GM12878 (cell line): ENCODE data around the gene DUOXA1. TPM values are rescaled to one million over a fixed set of nuclear protein-coding genes. Genes with fewer than 3 reads are reported as not detected.

Experiments used
- CBX5 ChIP-seq: sonication (generic); IDR thresholded peaks from 2 replicates; pipeline ENCODE4 v1.6.1; 2016; ENCODE audit warnings: low read depth, moderate library complexity, mild to moderate bottlenecking, inconsistent platforms
- ETV6 ChIP-seq, 2 experiments: fragments of 450-650 bp in 1 of 2; IDR thresholded peaks in 1 of 2; conservative IDR thresholded peaks in 1 of 2; 2 replicates each; pipeline ENCODE4 v1.6.1; 2014; ENCODE audit warnings: antibody characterized with exemption in 1 of 2, borderline replicate concordance in 1 of 2, low read depth in 1 of 2, mild to moderate bottlenecking in 1 of 2, moderate library complexity in 1 of 2
- KLF5 ChIP-seq: fragments of 450-650 bp; IDR thresholded peaks from 2 replicates; pipeline ENCODE4 v1.6.1; 2014; ENCODE audit warnings: mild to moderate bottlenecking; ENCODE audit not compliant: partially characterized antibody
- NBN ChIP-seq: fragments of 450-650 bp; IDR thresholded peaks from 2 replicates; pipeline ENCODE4 v1.6.1; 2016
- POLR2AphosphoS5 ChIP-seq: IDR thresholded peaks from 2 replicates; pipeline ENCODE4 v1.6.1; 2011; ENCODE audit warnings: mild to moderate bottlenecking, low read length, inconsistent platforms
- TCF12 ChIP-seq: IDR thresholded peaks from 2 replicates; pipeline ENCODE4 v1.6.1; 2011; ENCODE audit warnings: low read depth, mild to moderate bottlenecking, low read length
- ZNF24 ChIP-seq: fragments of 450-650 bp; IDR thresholded peaks from 2 replicates; pipeline ENCODE4 v1.6.1; 2017; ENCODE audit warnings: antibody characterized with exemption, mild to moderate bottlenecking
- polyA plus RNA-seq, 11 experiments: library from polyadenylated mRNA; depleted of rRNA in 4 of 11; unstranded in 6 of 11; stranded (reverse) in 5 of 11; fragments of >200 nt; fragmentation: Nextera tagmentation in 4 of 11; fragmentation: Illumina TruSeq in 1 of 11; extraction: Ambion mirVana in 4 of 11; extraction: Trizol in 1 of 11; gene quantifications; 1 replicate in 1 of 11; 2 replicates in 10 of 11; pipeline versions ENCODE4 v1.2.1 to v1.2.3, GENCODE V29; 2011 to 2016; ENCODE audit warnings: inconsistent platforms in 2 of 11, missing spikeins in 2 of 11, low read depth in 1 of 11
- total RNA-seq, 4 experiments: library from RNA; depleted of rRNA in 3 of 4; stranded (reverse); fragments of >200 nt in 3 of 4; fragmentation: Illumina TruSeq in 1 of 4; extraction: Trizol in 1 of 4; gene quantifications; 2 replicates each; pipeline versions ENCODE4 v1.2.1 to v1.2.3, GENCODE V29; 2013 to 2021
- TF ChIP-seq, protein P1 (sequence below): fragments of 450-650 bp; formaldehyde crosslinking; IDR thresholded peaks from 2 replicates; pipeline ENCODE4 v1.4.0; 2022; ENCODE audit warnings: mild to moderate bottlenecking, moderate library complexity
- TF ChIP-seq, protein P2 (sequence below): IDR thresholded peaks from 2 replicates; pipeline ENCODE4 v1.6.1; 2012; ENCODE audit warnings: improper control_type of control experiment, low read depth, low read length; ENCODE audit not compliant: insufficient replicate concordance
- TF ChIP-seq, protein P3 (sequence below): fragments of 450-650 bp; formaldehyde crosslinking; IDR thresholded peaks from 2 replicates; pipeline ENCODE4 v1.4.0; 2020; ENCODE audit warnings: mild to moderate bottlenecking, moderate library complexity
- TF ChIP-seq, protein P4 (sequence below): fragments of 450-650 bp; IDR thresholded peaks from 2 replicates; pipeline ENCODE4 v1.6.1; 2017; ENCODE audit warnings: mild to moderate bottlenecking, moderate library complexity

DUOXA1 gene
- total and polyA plus RNA-seq, 10 of the 15 experiments (the other 5 are each of a cell fraction or from before 2014, with no cell fraction given): 0.08 TPM; not detected in 9

DNA sequence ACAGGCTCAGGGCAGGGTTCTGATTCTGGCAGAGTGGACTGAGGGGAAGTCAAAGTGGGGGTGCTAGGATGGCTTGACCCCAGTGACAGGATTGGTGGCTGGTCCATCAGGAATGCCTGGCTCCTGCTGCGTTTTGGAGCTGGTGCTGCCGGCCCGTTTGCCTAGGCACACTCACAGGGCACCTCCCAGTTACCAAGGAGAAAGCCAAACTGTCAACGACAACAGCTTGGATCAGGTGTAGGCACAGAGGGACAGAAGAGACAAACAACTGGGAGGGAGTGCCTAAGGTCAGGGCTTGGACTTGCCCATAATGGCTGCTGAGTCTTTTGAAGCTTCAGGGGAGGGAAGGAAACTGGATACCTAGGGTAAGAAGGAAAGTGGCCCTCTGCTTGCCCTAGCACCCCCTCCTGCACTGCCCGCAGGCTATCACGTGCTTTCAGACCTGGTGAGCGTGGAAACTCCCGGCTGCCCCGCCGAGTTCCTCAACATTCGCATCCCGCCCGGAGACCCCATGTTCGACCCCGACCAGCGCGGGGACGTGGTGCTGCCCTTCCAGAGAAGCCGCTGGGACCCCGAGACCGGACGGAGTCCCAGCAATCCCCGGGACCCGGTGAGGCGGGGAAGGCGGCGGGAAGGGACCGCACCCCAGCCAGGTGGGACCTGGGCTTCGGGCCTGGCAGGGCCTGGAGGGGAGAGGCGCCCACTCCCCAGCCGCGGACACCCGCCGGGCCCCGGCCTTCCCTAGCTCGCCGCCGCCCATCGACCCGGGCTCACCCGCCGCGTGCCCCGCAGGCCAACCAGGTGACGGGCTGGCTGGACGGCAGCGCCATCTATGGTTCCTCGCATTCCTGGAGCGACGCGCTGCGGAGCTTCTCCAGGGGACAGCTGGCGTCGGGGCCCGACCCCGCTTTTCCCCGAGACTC is 5.3 kb upstream of the DUOXA1 start (continued):
- TF ChIP-seq POLR2AphosphoS5 (no peak), TCF12 (no peak), ETV6 (conservative IDR thresholded peaks at IDR 0.05 in 1 of 2, IDR thresholded peaks at IDR 0.05 in 1 of 2; ENCODE audit: borderline replicate concordance in 1 of 2, low read depth in 1 of 2) (no peak), KLF5 (no peak), ZNF24 (no peak), CBX5 (no peak), NBN (no peak)
- TF ChIP-seq, protein P1, sequence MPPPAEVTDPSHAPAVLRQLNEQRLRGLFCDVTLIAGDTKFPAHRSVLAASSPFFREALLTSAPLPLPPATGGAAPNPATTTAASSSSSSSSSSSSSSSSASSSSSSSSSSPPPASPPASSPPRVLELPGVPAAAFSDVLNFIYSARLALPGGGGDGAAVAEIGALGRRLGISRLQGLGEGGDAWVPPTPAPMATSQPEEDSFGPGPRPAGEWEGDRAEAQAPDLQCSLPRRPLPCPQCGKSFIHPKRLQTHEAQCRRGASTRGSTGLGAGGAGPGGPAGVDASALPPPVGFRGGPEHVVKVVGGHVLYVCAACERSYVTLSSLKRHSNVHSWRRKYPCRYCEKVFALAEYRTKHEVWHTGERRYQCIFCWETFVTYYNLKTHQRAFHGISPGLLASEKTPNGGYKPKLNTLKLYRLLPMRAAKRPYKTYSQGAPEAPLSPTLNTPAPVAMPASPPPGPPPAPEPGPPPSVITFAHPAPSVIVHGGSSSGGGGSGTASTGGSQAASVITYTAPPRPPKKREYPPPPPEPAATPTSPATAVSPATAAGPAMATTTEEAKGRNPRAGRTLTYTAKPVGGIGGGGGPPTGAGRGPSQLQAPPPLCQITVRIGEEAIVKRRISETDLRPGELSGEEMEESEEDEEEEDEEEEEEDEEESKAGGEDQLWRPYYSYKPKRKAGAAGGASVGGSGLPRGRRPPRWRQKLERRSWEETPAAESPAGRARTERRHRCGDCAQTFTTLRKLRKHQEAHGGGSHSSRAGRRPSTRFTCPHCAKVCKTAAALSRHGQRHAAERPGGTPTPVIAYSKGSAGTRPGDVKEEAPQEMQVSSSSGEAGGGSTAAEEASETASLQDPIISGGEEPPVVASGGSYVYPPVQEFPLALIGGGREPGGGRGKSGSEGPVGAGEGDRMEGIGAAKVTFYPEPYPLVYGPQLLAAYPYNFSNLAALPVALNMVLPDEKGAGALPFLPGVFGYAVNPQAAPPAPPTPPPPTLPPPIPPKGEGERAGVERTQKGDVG: no peak
- TF ChIP-seq, protein P2, sequence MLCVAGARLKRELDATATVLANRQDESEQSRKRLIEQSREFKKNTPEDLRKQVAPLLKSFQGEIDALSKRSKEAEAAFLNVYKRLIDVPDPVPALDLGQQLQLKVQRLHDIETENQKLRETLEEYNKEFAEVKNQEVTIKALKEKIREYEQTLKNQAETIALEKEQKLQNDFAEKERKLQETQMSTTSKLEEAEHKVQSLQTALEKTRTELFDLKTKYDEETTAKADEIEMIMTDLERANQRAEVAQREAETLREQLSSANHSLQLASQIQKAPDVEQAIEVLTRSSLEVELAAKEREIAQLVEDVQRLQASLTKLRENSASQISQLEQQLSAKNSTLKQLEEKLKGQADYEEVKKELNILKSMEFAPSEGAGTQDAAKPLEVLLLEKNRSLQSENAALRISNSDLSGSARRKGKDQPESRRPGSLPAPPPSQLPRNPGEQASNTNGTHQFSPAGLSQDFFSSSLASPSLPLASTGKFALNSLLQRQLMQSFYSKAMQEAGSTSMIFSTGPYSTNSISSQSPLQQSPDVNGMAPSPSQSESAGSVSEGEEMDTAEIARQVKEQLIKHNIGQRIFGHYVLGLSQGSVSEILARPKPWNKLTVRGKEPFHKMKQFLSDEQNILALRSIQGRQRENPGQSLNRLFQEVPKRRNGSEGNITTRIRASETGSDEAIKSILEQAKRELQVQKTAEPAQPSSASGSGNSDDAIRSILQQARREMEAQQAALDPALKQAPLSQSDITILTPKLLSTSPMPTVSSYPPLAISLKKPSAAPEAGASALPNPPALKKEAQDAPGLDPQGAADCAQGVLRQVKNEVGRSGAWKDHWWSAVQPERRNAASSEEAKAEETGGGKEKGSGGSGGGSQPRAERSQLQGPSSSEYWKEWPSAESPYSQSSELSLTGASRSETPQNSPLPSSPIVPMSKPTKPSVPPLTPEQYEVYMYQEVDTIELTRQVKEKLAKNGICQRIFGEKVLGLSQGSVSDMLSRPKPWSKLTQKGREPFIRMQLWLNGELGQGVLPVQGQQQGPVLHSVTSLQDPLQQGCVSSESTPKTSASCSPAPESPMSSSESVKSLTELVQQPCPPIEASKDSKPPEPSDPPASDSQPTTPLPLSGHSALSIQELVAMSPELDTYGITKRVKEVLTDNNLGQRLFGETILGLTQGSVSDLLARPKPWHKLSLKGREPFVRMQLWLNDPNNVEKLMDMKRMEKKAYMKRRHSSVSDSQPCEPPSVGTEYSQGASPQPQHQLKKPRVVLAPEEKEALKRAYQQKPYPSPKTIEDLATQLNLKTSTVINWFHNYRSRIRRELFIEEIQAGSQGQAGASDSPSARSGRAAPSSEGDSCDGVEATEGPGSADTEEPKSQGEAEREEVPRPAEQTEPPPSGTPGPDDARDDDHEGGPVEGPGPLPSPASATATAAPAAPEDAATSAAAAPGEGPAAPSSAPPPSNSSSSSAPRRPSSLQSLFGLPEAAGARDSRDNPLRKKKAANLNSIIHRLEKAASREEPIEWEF: no peak
- TF ChIP-seq, protein P3, sequence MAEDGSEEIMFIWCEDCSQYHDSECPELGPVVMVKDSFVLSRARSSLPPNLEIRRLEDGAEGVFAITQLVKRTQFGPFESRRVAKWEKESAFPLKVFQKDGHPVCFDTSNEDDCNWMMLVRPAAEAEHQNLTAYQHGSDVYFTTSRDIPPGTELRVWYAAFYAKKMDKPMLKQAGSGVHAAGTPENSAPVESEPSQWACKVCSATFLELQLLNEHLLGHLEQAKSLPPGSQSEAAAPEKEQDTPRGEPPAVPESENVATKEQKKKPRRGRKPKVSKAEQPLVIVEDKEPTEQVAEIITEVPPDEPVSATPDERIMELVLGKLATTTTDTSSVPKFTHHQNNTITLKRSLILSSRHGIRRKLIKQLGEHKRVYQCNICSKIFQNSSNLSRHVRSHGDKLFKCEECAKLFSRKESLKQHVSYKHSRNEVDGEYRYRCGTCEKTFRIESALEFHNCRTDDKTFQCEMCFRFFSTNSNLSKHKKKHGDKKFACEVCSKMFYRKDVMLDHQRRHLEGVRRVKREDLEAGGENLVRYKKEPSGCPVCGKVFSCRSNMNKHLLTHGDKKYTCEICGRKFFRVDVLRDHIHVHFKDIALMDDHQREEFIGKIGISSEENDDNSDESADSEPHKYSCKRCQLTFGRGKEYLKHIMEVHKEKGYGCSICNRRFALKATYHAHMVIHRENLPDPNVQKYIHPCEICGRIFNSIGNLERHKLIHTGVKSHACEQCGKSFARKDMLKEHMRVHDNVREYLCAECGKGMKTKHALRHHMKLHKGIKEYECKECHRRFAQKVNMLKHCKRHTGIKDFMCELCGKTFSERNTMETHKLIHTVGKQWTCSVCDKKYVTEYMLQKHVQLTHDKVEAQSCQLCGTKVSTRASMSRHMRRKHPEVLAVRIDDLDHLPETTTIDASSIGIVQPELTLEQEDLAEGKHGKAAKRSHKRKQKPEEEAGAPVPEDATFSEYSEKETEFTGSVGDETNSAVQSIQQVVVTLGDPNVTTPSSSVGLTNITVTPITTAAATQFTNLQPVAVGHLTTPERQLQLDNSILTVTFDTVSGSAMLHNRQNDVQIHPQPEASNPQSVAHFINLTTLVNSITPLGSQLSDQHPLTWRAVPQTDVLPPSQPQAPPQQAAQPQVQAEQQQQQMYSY (CRISPR knock-in tag): no peak
- TF ChIP-seq, protein P4, sequence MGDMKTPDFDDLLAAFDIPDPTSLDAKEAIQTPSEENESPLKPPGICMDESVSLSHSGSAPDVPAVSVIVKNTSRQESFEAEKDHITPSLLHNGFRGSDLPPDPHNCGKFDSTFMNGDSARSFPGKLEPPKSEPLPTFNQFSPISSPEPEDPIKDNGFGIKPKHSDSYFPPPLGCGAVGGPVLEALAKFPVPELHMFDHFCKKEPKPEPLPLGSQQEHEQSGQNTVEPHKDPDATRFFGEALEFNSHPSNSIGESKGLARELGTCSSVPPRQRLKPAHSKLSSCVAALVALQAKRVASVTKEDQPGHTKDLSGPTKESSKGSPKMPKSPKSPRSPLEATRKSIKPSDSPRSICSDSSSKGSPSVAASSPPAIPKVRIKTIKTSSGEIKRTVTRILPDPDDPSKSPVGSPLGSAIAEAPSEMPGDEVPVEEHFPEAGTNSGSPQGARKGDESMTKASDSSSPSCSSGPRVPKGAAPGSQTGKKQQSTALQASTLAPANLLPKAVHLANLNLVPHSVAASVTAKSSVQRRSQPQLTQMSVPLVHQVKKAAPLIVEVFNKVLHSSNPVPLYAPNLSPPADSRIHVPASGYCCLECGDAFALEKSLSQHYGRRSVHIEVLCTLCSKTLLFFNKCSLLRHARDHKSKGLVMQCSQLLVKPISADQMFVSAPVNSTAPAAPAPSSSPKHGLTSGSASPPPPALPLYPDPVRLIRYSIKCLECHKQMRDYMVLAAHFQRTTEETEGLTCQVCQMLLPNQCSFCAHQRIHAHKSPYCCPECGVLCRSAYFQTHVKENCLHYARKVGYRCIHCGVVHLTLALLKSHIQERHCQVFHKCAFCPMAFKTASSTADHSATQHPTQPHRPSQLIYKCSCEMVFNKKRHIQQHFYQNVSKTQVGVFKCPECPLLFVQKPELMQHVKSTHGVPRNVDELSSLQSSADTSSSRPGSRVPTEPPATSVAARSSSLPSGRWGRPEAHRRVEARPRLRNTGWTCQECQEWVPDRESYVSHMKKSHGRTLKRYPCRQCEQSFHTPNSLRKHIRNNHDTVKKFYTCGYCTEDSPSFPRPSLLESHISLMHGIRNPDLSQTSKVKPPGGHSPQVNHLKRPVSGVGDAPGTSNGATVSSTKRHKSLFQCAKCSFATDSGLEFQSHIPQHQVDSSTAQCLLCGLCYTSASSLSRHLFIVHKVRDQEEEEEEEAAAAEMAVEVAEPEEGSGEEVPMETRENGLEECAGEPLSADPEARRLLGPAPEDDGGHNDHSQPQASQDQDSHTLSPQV: no peak
